ENCODE results near the gene ATP1A3.
A peak's percentile ranks its signal among the peaks of the same experiment; 100 is the strongest.
"Not testable (repeated sequence)": the region's sequence is repeated elsewhere in the genome, so short reads cannot be mapped to it uniquely, and the experiment has no call there.

The ATP1A3 gene

GRCh38 chr19:41993612-41994483 lies at the start of gene ATP1A3:
TSS of gene ATP1A3 (minus strand) at chr19:41994230. CDS start at chr19:41994076, 154 bp downstream.
- no peak for DNase-seq (ENCODE audit: low read depth, low spot score)

- DNase-seq (ENCODE audit: low read depth, low spot score) = no peak
Measured at GRCh38 chr19:42042455-42043170, 48.6 kb upstream of the ATP1A3 start.

- not testable (repeated sequence) for DNase-seq (ENCODE audit: low read depth, low spot score)
Measured at GRCh38 chr19:42040491-42040890, 46.5 kb upstream of the ATP1A3 start.

GRCh38 chr19:42040031-42040430 lies 46.0 kb upstream of the ATP1A3 start:
- DNase-seq (ENCODE audit: low read depth, low spot score) = no peak

GRCh38 chr19:42038666-42039065 lies 44.6 kb upstream of the ATP1A3 start:
- DNase-seq (ENCODE audit: low read depth, low spot score) = no peak

- DNase-seq (ENCODE audit: low read depth, low spot score) = no peak
Measured at GRCh38 chr19:42037649-42038048, 43.6 kb upstream of the ATP1A3 start.

- DNase-seq (ENCODE audit: low read depth, low spot score) = peak; percentile 54
Measured at GRCh38 chr19:42034640-42035391, 40.8 kb upstream of the ATP1A3 start.

- DNase-seq (ENCODE audit: low read depth, low spot score) = no peak
Measured at GRCh38 chr19:42033413-42033812, 39.4 kb upstream of the ATP1A3 start.

- DNase-seq (ENCODE audit: low read depth, low spot score) = no peak
Measured at GRCh38 chr19:42032431-42032830, 38.4 kb upstream of the ATP1A3 start.

- DNase-seq (ENCODE audit: low read depth, low spot score) = no peak
Measured at GRCh38 chr19:42030645-42031440, 36.8 kb upstream of the ATP1A3 start.

GRCh38 chr19:42028304-42029216 lies 34.5 kb upstream of the ATP1A3 start:
- no peak for DNase-seq (ENCODE audit: low read depth, low spot score)

- DNase-seq (ENCODE audit: low read depth, low spot score) = no peak
Measured at GRCh38 chr19:42024622-42025111, 30.6 kb upstream of the ATP1A3 start.

GRCh38 chr19:42023943-42024260 lies 29.9 kb upstream of the ATP1A3 start:
- no peak for DNase-seq (ENCODE audit: low read depth, low spot score)

- DNase-seq (ENCODE audit: low read depth, low spot score) = no peak
Measured at GRCh38 chr19:42023121-42023942, 29.3 kb upstream of the ATP1A3 start.

- DNase-seq (ENCODE audit: low read depth, low spot score) = no peak
Measured at GRCh38 chr19:42022616-42023015, 28.6 kb upstream of the ATP1A3 start.

GRCh38 chr19:42021185-42021584 lies 27.2 kb upstream of the ATP1A3 start:
- no peak for DNase-seq (ENCODE audit: low read depth, low spot score)

- DNase-seq (ENCODE audit: low read depth, low spot score) = no peak
Measured at GRCh38 chr19:42018503-42019193, 24.6 kb upstream of the ATP1A3 start.

- DNase-seq (ENCODE audit: low read depth, low spot score) = no peak
Measured at GRCh38 chr19:42017040-42017439, 23.0 kb upstream of the ATP1A3 start.

- DNase-seq (ENCODE audit: low read depth, low spot score) = not testable (repeated sequence)
Measured at GRCh38 chr19:42012747-42013146, 18.7 kb upstream of the ATP1A3 start.
